Ovary (tissue), 3 donors: ENCODE measurements around the gene KLK1.

Source experiments
- EP300 ChIP-seq: sonication (generic); formaldehyde crosslinking; IDR thresholded peaks from one replicate; pipeline ENCODE4 v1.6.1; 2017; ENCODE audit warnings: antibody characterized with exemption
- TF ChIP-seq, protein P1 (sequence below), 3 donors: fragments of 450-650 bp in 2 of 3; fragments of 200-600 bp in 1 of 3; IDR thresholded peaks; one replicate each; pipeline versions ENCODE4 v1.5.1 to v1.8.0; 2016 to 2022; ENCODE audit warnings: antibody characterized with exemption in 3 of 3, mild to moderate bottlenecking in 1 of 3
- donor health status: DM: no; HTN: no; CAD: no.

DNA sequence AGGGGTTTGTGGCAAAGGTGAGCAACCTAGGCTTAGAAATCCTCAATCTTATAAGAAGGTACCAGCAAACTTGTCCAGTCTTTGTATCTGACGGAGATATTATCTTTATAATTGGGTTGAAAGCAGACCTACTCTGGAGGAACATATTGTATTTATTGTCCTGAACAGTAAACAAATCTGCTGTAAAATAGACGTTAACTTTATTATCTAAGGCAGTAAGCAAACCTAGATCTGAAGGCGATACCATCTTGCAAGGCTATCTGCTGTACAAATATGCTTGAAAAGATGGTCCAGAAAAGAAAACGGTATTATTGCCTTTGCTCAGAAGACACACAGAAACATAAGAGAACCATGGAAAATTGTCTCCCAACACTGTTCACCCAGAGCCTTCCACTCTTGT, 45.9 kb upstream of the KLK1 start:
- TF ChIP-seq, protein P1, sequence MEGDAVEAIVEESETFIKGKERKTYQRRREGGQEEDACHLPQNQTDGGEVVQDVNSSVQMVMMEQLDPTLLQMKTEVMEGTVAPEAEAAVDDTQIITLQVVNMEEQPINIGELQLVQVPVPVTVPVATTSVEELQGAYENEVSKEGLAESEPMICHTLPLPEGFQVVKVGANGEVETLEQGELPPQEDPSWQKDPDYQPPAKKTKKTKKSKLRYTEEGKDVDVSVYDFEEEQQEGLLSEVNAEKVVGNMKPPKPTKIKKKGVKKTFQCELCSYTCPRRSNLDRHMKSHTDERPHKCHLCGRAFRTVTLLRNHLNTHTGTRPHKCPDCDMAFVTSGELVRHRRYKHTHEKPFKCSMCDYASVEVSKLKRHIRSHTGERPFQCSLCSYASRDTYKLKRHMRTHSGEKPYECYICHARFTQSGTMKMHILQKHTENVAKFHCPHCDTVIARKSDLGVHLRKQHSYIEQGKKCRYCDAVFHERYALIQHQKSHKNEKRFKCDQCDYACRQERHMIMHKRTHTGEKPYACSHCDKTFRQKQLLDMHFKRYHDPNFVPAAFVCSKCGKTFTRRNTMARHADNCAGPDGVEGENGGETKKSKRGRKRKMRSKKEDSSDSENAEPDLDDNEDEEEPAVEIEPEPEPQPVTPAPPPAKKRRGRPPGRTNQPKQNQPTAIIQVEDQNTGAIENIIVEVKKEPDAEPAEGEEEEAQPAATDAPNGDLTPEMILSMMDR (IDR thresholded peaks at IDR 0.05): no peak
- no peak for TF ChIP-seq EP300
